Panc1 (cell line): Measurements from ENCODE around the gene ZFP92. TPM values are rescaled to one million over a fixed set of nuclear protein-coding genes. Genes with fewer than 3 reads are reported as not detected.

Experiments
- ATAC-seq: fragments of 200-7000 bp; cut with Tn5 transposase; 2 replicates; pipeline ENCODE4 v1.9.1; 2020; ENCODE audit warnings: mild to moderate bottlenecking, moderate library complexity
- BruUV-seq: library from RNA; stranded (reverse); fragments of 400-500 nt; replicated peaks from 2 replicates; lab custom pipeline; 2021; lab: Mats Ljungman, UMichigan
- CTCF ChIA-PET: fragments of 300-600 bp; sonication (Branson Sonifier 250); formaldehyde crosslinking; loops from one replicate; lab custom pipeline; 2022; ENCODE audit warnings: antibody characterized with exemption; lab: Charles Lee
- POLR2A ChIA-PET: fragments of 300-600 bp; sonication (Branson Sonifier 250); formaldehyde crosslinking; loops from one replicate; lab custom pipeline; 2022; ENCODE audit warnings: antibody characterized with exemption; lab: Charles Lee
- DNase-seq: peaks from one replicate; pipeline ENCODE4 v3.0.0-alpha.2; 2010; ENCODE audit warnings: low read depth, low spot score
- H3K27ac ChIP-seq: 2 replicates; pipeline ENCODE4 v1.5.1; 2011; ENCODE audit warnings: mild to moderate bottlenecking, low read length, inconsistent platforms
- H3K27me3 ChIP-seq: fragments of 200-500 bp; sonication (Bioruptor generic); 2 replicates; pipeline ENCODE4 v1.6.0; 2014; ENCODE audit warnings: low read length, inconsistent platforms; ENCODE audit not compliant: control insufficient read depth, insufficient read depth
- H3K36me3 ChIP-seq: fragments of 200-500 bp; sonication (Bioruptor generic); 2 replicates; pipeline ENCODE4 v1.5.1; 2014; ENCODE audit warnings: inconsistent platforms, mild to moderate bottlenecking, low read length, moderate library complexity; ENCODE audit not compliant: control insufficient read depth, insufficient read depth
- H3K4me1 ChIP-seq: 2 replicates; pipeline ENCODE4 v1.5.1; 2011; ENCODE audit warnings: inconsistent platforms, mild to moderate bottlenecking, low read length, moderate library complexity; ENCODE audit not compliant: control insufficient read depth, insufficient read depth
- H3K4me3 ChIP-seq, 2 experiments: 2 replicates each; pipeline ENCODE4 v1.5.1; 2011 to 2012; ENCODE audit warnings: low read depth in 2 of 2, low read length in 2 of 2, mild to moderate bottlenecking in 2 of 2, inconsistent platforms in 1 of 2, moderate library complexity in 1 of 2
- H3K9me3 ChIP-seq: fragments of 200-500 bp; sonication (Bioruptor generic); 2 replicates; pipeline ENCODE4 v1.5.1; 2014; ENCODE audit warnings: low read depth, mild to moderate bottlenecking, inconsistent platforms, low read length, moderate library complexity; ENCODE audit not compliant: control insufficient read depth, insufficient read depth
- POLR2AphosphoS5 ChIP-seq: IDR thresholded peaks from 2 replicates; pipeline ENCODE4 v1.6.1; 2012; ENCODE audit warnings: mild to moderate bottlenecking, low read depth, low read length, moderate library complexity
- SIN3A ChIP-seq: IDR thresholded peaks from 2 replicates; pipeline ENCODE4 v1.6.1; 2012; ENCODE audit warnings: low read depth, mild to moderate bottlenecking, low read length, moderate library complexity, borderline replicate concordance; ENCODE audit not compliant: insufficient read depth
- TCF7L2 ChIP-seq: IDR thresholded peaks from 2 replicates; pipeline ENCODE4 v1.6.1; 2011; ENCODE audit warnings: mild to moderate bottlenecking, low read depth, low read length, inconsistent platforms
- in situ Hi-C: cut with HindIII; loops from 2 replicates; pipeline ENCODE4 v1.10.0; 2016; ENCODE audit warnings: low sequenced_read_pairs, low pct_unique_long_range_greater_than_20kb
- intact Hi-C: fragments of 100-400 bp; cut with micrococcal nuclease; formaldehyde crosslinking; loops from one replicate; pipeline ENCODE4 v1.10.0; 2022; ENCODE audit not compliant: unreplicated experiment
- total RNA-seq: library from RNA; stranded (reverse); gene quantifications from one replicate; pipeline ENCODE4 v1.2.1, GENCODE V29; 2021; ENCODE audit not compliant: unreplicated experiment
- TF ChIP-seq, protein P1 (sequence below): fragments of 450-650 bp; IDR thresholded peaks from 2 replicates; pipeline ENCODE4 v1.5.1; 2017; ENCODE audit warnings: mild to moderate bottlenecking
- TF ChIP-seq, protein P2 (sequence below), 2 experiments: IDR thresholded peaks; 2 replicates each; pipeline ENCODE4 v1.6.1; 2011 to 2012; ENCODE audit warnings: low read depth in 2 of 2, control low read depth in 1 of 2, low read length in 1 of 2, mild to moderate bottlenecking in 1 of 2, moderate library complexity in 1 of 2; ENCODE audit not compliant: insufficient read depth in 1 of 2

Gene ZFP92
- total RNA-seq, 1 experiment from 2014 or later, result 0.90 TPM

DNA sequence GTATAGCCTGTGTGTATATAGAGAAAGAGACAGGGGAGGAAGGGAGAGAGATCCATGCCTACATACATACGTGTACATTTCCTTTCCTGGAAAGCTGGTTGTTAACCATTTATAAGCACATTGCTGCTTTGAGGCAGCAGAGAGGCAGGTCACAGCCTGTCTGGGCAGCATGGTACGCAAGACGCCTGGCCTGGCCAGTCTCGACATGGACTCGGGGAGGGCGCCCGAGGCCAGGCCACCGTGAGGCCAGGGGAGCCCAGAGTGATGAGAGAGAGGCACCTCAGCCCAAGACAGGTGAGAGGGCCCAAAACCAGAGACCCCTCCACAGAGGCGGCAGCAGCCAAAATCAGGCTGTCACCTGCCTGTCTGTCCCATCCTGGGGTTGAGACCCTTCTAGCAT lies 30.7 kb downstream of the ZFP92 start:
- Histone ChIP-seq H3K27me3 (no peaks in the 10 kb centered on the region), H3K9me3 (no peaks in the 10 kb centered on the region), H3K36me3 (no peaks in the 10 kb centered on the region), H3K4me3 (no peak overlapping the region), H3K27ac (no peak overlapping the region), H3K4me1 (no peaks in the 10 kb centered on the region)
- no peak for TF ChIP-seq TCF7L2
- TF ChIP-seq, protein P1, sequence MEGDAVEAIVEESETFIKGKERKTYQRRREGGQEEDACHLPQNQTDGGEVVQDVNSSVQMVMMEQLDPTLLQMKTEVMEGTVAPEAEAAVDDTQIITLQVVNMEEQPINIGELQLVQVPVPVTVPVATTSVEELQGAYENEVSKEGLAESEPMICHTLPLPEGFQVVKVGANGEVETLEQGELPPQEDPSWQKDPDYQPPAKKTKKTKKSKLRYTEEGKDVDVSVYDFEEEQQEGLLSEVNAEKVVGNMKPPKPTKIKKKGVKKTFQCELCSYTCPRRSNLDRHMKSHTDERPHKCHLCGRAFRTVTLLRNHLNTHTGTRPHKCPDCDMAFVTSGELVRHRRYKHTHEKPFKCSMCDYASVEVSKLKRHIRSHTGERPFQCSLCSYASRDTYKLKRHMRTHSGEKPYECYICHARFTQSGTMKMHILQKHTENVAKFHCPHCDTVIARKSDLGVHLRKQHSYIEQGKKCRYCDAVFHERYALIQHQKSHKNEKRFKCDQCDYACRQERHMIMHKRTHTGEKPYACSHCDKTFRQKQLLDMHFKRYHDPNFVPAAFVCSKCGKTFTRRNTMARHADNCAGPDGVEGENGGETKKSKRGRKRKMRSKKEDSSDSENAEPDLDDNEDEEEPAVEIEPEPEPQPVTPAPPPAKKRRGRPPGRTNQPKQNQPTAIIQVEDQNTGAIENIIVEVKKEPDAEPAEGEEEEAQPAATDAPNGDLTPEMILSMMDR, result no peak
- TF ChIP-seq, protein P2, sequence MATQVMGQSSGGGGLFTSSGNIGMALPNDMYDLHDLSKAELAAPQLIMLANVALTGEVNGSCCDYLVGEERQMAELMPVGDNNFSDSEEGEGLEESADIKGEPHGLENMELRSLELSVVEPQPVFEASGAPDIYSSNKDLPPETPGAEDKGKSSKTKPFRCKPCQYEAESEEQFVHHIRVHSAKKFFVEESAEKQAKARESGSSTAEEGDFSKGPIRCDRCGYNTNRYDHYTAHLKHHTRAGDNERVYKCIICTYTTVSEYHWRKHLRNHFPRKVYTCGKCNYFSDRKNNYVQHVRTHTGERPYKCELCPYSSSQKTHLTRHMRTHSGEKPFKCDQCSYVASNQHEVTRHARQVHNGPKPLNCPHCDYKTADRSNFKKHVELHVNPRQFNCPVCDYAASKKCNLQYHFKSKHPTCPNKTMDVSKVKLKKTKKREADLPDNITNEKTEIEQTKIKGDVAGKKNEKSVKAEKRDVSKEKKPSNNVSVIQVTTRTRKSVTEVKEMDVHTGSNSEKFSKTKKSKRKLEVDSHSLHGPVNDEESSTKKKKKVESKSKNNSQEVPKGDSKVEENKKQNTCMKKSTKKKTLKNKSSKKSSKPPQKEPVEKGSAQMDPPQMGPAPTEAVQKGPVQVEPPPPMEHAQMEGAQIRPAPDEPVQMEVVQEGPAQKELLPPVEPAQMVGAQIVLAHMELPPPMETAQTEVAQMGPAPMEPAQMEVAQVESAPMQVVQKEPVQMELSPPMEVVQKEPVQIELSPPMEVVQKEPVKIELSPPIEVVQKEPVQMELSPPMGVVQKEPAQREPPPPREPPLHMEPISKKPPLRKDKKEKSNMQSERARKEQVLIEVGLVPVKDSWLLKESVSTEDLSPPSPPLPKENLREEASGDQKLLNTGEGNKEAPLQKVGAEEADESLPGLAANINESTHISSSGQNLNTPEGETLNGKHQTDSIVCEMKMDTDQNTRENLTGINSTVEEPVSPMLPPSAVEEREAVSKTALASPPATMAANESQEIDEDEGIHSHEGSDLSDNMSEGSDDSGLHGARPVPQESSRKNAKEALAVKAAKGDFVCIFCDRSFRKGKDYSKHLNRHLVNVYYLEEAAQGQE (IDR thresholded peaks at IDR 0.05; ENCODE audit: insufficient read depth in 1 of 2, low read depth in 2 of 2, low read length in 1 of 2), result no peak
- TF ChIP-seq SIN3A, result no peak
- no peak for TF ChIP-seq POLR2AphosphoS5
- in situ Hi-C loops (no loop called here), intact Hi-C loops (no loop called here)
- ATAC-seq (no peak), DNase-seq (no peak)
- ChIA-PET CTCF (no interaction called here), POLR2A (no interaction called here)
- no TSS peak for BruUV-seq

DNA sequence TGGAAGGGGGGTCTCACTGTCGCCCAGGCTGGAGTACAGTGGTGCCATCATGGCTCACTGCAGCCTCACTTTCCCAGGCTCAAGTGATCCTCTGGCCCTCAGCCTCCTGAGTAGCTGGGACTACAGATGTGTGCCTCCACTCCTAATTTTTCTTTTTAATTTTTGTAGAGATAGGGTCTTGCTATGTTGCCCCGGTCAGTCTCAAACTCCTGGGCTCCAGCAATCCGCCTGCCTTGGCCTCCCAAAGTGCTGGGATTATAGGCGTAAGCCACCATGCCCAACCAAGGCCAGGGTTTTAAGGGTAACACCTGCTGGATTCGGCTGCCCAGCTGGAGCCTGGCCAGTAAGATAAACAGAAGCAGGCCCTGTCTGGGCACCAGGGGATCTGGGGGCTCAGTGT lies 31.2 kb downstream of the ZFP92 start:
- Histone ChIP-seq H3K27me3 (no peaks in the 10 kb centered on the region), H3K4me3 (no peak overlapping the region), H3K36me3 (no peaks in the 10 kb centered on the region), H3K4me1 (no peaks in the 10 kb centered on the region), H3K9me3 (no peaks in the 10 kb centered on the region), H3K27ac (no peak overlapping the region)
- BruUV-seq, result no TSS peak
- TF ChIP-seq, protein P1, result no peak
- no peak for TF ChIP-seq TCF7L2
- no peak for TF ChIP-seq POLR2AphosphoS5
- no peak for TF ChIP-seq SIN3A
- TF ChIP-seq, protein P2 (IDR thresholded peaks at IDR 0.05; ENCODE audit: insufficient read depth in 1 of 2, low read depth in 2 of 2, low read length in 1 of 2), result no peak
- ATAC-seq (no peak), DNase-seq (no peak)
- POLR2A ChIA-PET, result no interaction called here
- in situ Hi-C loops, result no loop called here
- CTCF ChIA-PET, result no interaction called here
- intact Hi-C loops, result no loop called here
